PC-9 (cell line): ENCODE results near the gene COL5A2. TPM values are rescaled to one million over a fixed set of nuclear protein-coding genes. Genes with fewer than 3 reads are reported as not detected.

ENCODE experiments used
- BruUV-seq: library from RNA; stranded (reverse); fragments of 400-500 nt; replicated peaks from 2 replicates; lab custom pipeline; 2021; lab: Mats Ljungman, UMichigan
- CTCF ChIA-PET: fragments of 300-600 bp; sonication (Branson Sonifier 250); formaldehyde crosslinking; loops from one replicate; lab custom pipeline; 2022; ENCODE audit warnings: antibody characterized with exemption; lab: Charles Lee
- POLR2A ChIA-PET: fragments of 300-600 bp; sonication (Branson Sonifier 250); formaldehyde crosslinking; loops from one replicate; lab custom pipeline; 2022; ENCODE audit warnings: antibody characterized with exemption; ENCODE audit not compliant: unreplicated experiment; lab: Charles Lee
- DNase-seq, 2 experiments: peaks; one replicate each; pipeline versions ENCODE4 v3.0.0 to v3.0.0-alpha.2; 2015 to 2022; ENCODE audit warnings: mixed read lengths in 1 of 2
- H2AFZ ChIP-seq: fragments of 200-600 bp; sonication (generic); 2 replicates; pipeline ENCODE4 v1.8.1; 2017; ENCODE audit warnings: antibody characterized with exemption
- H3F3A ChIP-seq: fragments of 200-600 bp; sonication (generic); 2 replicates; pipeline ENCODE4 v1.8.1; 2017; ENCODE audit warnings: antibody characterized with exemption, mild to moderate bottlenecking, low read depth; ENCODE audit not compliant: insufficient read depth
- H3K27ac ChIP-seq: fragments of 200-600 bp; sonication (generic); 2 replicates; pipeline ENCODE4 v1.6.1; 2016; ENCODE audit warnings: mixed run types
- H3K27me3 ChIP-seq: fragments of 200-600 bp; sonication (generic); 2 replicates; pipeline ENCODE4 v1.6.1; 2016; ENCODE audit warnings: low read depth, mixed run types; ENCODE audit not compliant: insufficient read depth
- H3K36me3 ChIP-seq: fragments of 200-600 bp; sonication (generic); 2 replicates; pipeline ENCODE4 v1.6.1; 2016; ENCODE audit warnings: low read depth, mixed run types
- H3K4me1 ChIP-seq: fragments of 200-600 bp; sonication (generic); replicated peaks from 2 replicates; pipeline ENCODE4 v1.6.1; 2016; ENCODE audit warnings: mixed run types; ENCODE audit not compliant: insufficient read depth
- H3K4me2 ChIP-seq: fragments of 200-600 bp; sonication (generic); 2 replicates; pipeline ENCODE4 v1.6.1; 2017; ENCODE audit warnings: mixed run types
- H3K4me3 ChIP-seq: fragments of 200-600 bp; sonication (generic); 2 replicates; pipeline ENCODE4 v1.6.1; 2016; ENCODE audit warnings: mixed run types
- H3K79me2 ChIP-seq: fragments of 200-600 bp; sonication (generic); 2 replicates; pipeline ENCODE4 v1.6.1; 2017; ENCODE audit warnings: low read depth, mixed run types
- H3K9me2 ChIP-seq: fragments of 200-600 bp; sonication (generic); 2 replicates; pipeline ENCODE4 v1.8.1; 2017; ENCODE audit warnings: mild to moderate bottlenecking; ENCODE audit not compliant: insufficient read depth
- H3K9me3 ChIP-seq: fragments of 200-600 bp; sonication (generic); 2 replicates; pipeline ENCODE4 v1.8.1; 2016; ENCODE audit warnings: low read depth; ENCODE audit not compliant: insufficient read depth
- H4K20me1 ChIP-seq: fragments of 200-600 bp; sonication (generic); 2 replicates; pipeline ENCODE4 v1.8.1; 2017; ENCODE audit not compliant: insufficient read depth
- CTCF ChIP-seq: fragments of 200-600 bp; sonication (generic); conservative IDR thresholded peaks from 2 replicates; pipeline ENCODE4 v1.6.1; 2017; ENCODE audit warnings: mixed run types, antibody characterized with exemption, mild to moderate bottlenecking, moderate library complexity
- EZH2 ChIP-seq: fragments of 200-600 bp; sonication (generic); IDR thresholded peaks from 2 replicates; pipeline ENCODE4 v1.8.0; 2017; ENCODE audit warnings: antibody characterized with exemption, low read depth
- intact Hi-C: fragments of 100-400 bp; cut with micrococcal nuclease; formaldehyde crosslinking; loops from one replicate; pipeline ENCODE4 v1.10.0; 2022; ENCODE audit not compliant: unreplicated experiment
- total RNA-seq: library from RNA; stranded (reverse); gene quantifications from 2 replicates; pipeline ENCODE4 v1.2.3, GENCODE V29; 2021

Gene COL5A2
- total RNA-seq, 1 experiment from 2014 or later, result 0.55 TPM

- Histone ChIP-seq H3K9me3 (no peaks in the 10 kb centered on the region), H3K4me3 (no peak overlapping the region), H3K4me1 (no peaks in the 10 kb centered on the region), H2AFZ (no peak overlapping the region), H3K9me2 (no peaks in the 10 kb centered on the region), H3K27me3 (no peaks in the 10 kb centered on the region), H3K27ac (no peak overlapping the region), H4K20me1 (no peaks in the 10 kb centered on the region), H3K36me3 (no peaks in the 10 kb centered on the region), H3F3A (no peaks in the 10 kb centered on the region), H3K79me2 (no peaks in the 10 kb centered on the region), H3K4me2 (no peak overlapping the region)
- no peak for DNase-seq
- ChIA-PET POLR2A (no interaction called here), CTCF (no interaction called here)
- no peak for TF ChIP-seq CTCF
- no peak for TF ChIP-seq EZH2
- intact Hi-C loops, result no loop called here
- no TSS peak for BruUV-seq
Measured at GRCh38 chr2:189163889-189164288, 15.7 kb downstream of the COL5A2 start.

GRCh38 chr2:189162566-189162965 is 17.0 kb downstream of the COL5A2 start:
- H3K36me3 ChIP-seq, result no peaks in the 10 kb centered on the region
- BruUV-seq, result no TSS peak
- TF ChIP-seq CTCF (no peak), EZH2 (no peak)
- H3K79me2 ChIP-seq, result no peaks in the 10 kb centered on the region
- H3F3A ChIP-seq, result no peaks in the 10 kb centered on the region
- no peaks in the 10 kb centered on the region for H3K9me2 ChIP-seq
- CTCF ChIA-PET, result no interaction called here
- no peak overlapping the region for H3K27ac ChIP-seq
- H3K4me3 ChIP-seq, result no peak overlapping the region
- H3K4me1 ChIP-seq, result no peaks in the 10 kb centered on the region
- no peaks in the 10 kb centered on the region for H3K27me3 ChIP-seq
- no peaks in the 10 kb centered on the region for H3K9me3 ChIP-seq
- DNase-seq, result no peak
- POLR2A ChIA-PET, result no interaction called here
- H2AFZ ChIP-seq, result no peak overlapping the region
- intact Hi-C loops, result no loop called here
- no peaks in the 10 kb centered on the region for H4K20me1 ChIP-seq
- no peak overlapping the region for H3K4me2 ChIP-seq

GRCh38 chr2:189161894-189162293 is 17.7 kb downstream of the COL5A2 start:
- Histone ChIP-seq H3K27ac (no peak overlapping the region), H2AFZ (no peak overlapping the region), H3K9me3 (no peaks in the 10 kb centered on the region), H3K4me2 (no peak overlapping the region), H3K79me2 (no peaks in the 10 kb centered on the region), H3F3A (no peaks in the 10 kb centered on the region), H4K20me1 (no peaks in the 10 kb centered on the region), H3K4me1 (no peaks in the 10 kb centered on the region), H3K9me2 (no peaks in the 10 kb centered on the region), H3K4me3 (no peak overlapping the region), H3K27me3 (no peaks in the 10 kb centered on the region), H3K36me3 (no peaks in the 10 kb centered on the region)
- no TSS peak for BruUV-seq
- no peak for TF ChIP-seq EZH2
- ChIA-PET POLR2A (no interaction called here), CTCF (no interaction called here)
- intact Hi-C loops, result no loop called here
- no peak for DNase-seq

- Histone ChIP-seq H3K4me3 (no peak overlapping the region), H3K27ac (no peak overlapping the region), H3K36me3 (no peaks in the 10 kb centered on the region), H3K9me3 (no peaks in the 10 kb centered on the region), H3K4me2 (no peak overlapping the region), H3K9me2 (no peaks in the 10 kb centered on the region), H3F3A (no peaks in the 10 kb centered on the region), H3K4me1 (no peaks in the 10 kb centered on the region), H3K27me3 (no peaks in the 10 kb centered on the region), H3K79me2 (no peaks in the 10 kb centered on the region), H4K20me1 (no peaks in the 10 kb centered on the region), H2AFZ (no peak overlapping the region)
- CTCF ChIA-PET, result interaction anchor here (0.6 kb wide), 1 partner anchor 120 kb away, joined by 4 read pairs; no protein-coding TSS in a partner anchor
- intact Hi-C loops, result no loop called here
- TF ChIP-seq CTCF (no peak), EZH2 (no peak)
- no TSS peak for BruUV-seq
- DNase-seq, result no peak
- POLR2A ChIA-PET, result no interaction called here
Measured at GRCh38 chr2:189159717-189160116, 19.8 kb downstream of the COL5A2 start.
